PC-9 (cell line): ENCODE measurements around the gene HLX. TPM values are rescaled to one million over a fixed set of nuclear protein-coding genes. Genes with fewer than 3 reads are reported as not detected.

Experiments used
- BruUV-seq: library from RNA; stranded (reverse); fragments of 400-500 nt; replicated peaks from 2 replicates; lab custom pipeline; 2021; lab: Mats Ljungman, UMichigan
- CTCF ChIA-PET: fragments of 300-600 bp; sonication (Branson Sonifier 250); formaldehyde crosslinking; loops from one replicate; lab custom pipeline; 2022; ENCODE audit warnings: antibody characterized with exemption; lab: Charles Lee
- POLR2A ChIA-PET: fragments of 300-600 bp; sonication (Branson Sonifier 250); formaldehyde crosslinking; loops from one replicate; lab custom pipeline; 2022; ENCODE audit warnings: antibody characterized with exemption; ENCODE audit not compliant: unreplicated experiment; lab: Charles Lee
- DNase-seq, 2 experiments: peaks; one replicate each; pipeline versions ENCODE4 v3.0.0 to v3.0.0-alpha.2; 2015 to 2022; ENCODE audit warnings: mixed read lengths in 1 of 2
- H2AFZ ChIP-seq: fragments of 200-600 bp; sonication (generic); 2 replicates; pipeline ENCODE4 v1.8.1; 2017; ENCODE audit warnings: antibody characterized with exemption
- H3F3A ChIP-seq: fragments of 200-600 bp; sonication (generic); 2 replicates; pipeline ENCODE4 v1.8.1; 2017; ENCODE audit warnings: antibody characterized with exemption, mild to moderate bottlenecking, low read depth; ENCODE audit not compliant: insufficient read depth
- H3K27ac ChIP-seq: fragments of 200-600 bp; sonication (generic); 2 replicates; pipeline ENCODE4 v1.6.1; 2016; ENCODE audit warnings: mixed run types
- H3K27me3 ChIP-seq: fragments of 200-600 bp; sonication (generic); 2 replicates; pipeline ENCODE4 v1.6.1; 2016; ENCODE audit warnings: low read depth, mixed run types; ENCODE audit not compliant: insufficient read depth
- H3K36me3 ChIP-seq: fragments of 200-600 bp; sonication (generic); 2 replicates; pipeline ENCODE4 v1.6.1; 2016; ENCODE audit warnings: low read depth, mixed run types
- H3K4me1 ChIP-seq: fragments of 200-600 bp; sonication (generic); replicated peaks from 2 replicates; pipeline ENCODE4 v1.6.1; 2016; ENCODE audit warnings: mixed run types; ENCODE audit not compliant: insufficient read depth
- H3K4me2 ChIP-seq: fragments of 200-600 bp; sonication (generic); 2 replicates; pipeline ENCODE4 v1.6.1; 2017; ENCODE audit warnings: mixed run types
- H3K4me3 ChIP-seq: fragments of 200-600 bp; sonication (generic); 2 replicates; pipeline ENCODE4 v1.6.1; 2016; ENCODE audit warnings: mixed run types
- H3K79me2 ChIP-seq: fragments of 200-600 bp; sonication (generic); 2 replicates; pipeline ENCODE4 v1.6.1; 2017; ENCODE audit warnings: low read depth, mixed run types
- H3K9me2 ChIP-seq: fragments of 200-600 bp; sonication (generic); 2 replicates; pipeline ENCODE4 v1.8.1; 2017; ENCODE audit warnings: mild to moderate bottlenecking; ENCODE audit not compliant: insufficient read depth
- H3K9me3 ChIP-seq: fragments of 200-600 bp; sonication (generic); 2 replicates; pipeline ENCODE4 v1.8.1; 2016; ENCODE audit warnings: low read depth; ENCODE audit not compliant: insufficient read depth
- H4K20me1 ChIP-seq: fragments of 200-600 bp; sonication (generic); 2 replicates; pipeline ENCODE4 v1.8.1; 2017; ENCODE audit not compliant: insufficient read depth
- EZH2 ChIP-seq: fragments of 200-600 bp; sonication (generic); IDR thresholded peaks from 2 replicates; pipeline ENCODE4 v1.8.0; 2017; ENCODE audit warnings: antibody characterized with exemption, low read depth
- intact Hi-C: fragments of 100-400 bp; cut with micrococcal nuclease; formaldehyde crosslinking; loops from one replicate; pipeline ENCODE4 v1.10.0; 2022; ENCODE audit not compliant: unreplicated experiment
- total RNA-seq: library from RNA; stranded (reverse); gene quantifications from 2 replicates; pipeline ENCODE4 v1.2.3, GENCODE V29; 2021
- TF ChIP-seq, protein P1 (sequence below): fragments of 200-600 bp; sonication (generic); conservative IDR thresholded peaks from 2 replicates; pipeline ENCODE4 v1.6.1; 2017; ENCODE audit warnings: mixed run types, antibody characterized with exemption, mild to moderate bottlenecking, moderate library complexity

HLX gene
- total RNA-seq, 1 experiment from 2014 or later, result 1.1 TPM

DNA sequence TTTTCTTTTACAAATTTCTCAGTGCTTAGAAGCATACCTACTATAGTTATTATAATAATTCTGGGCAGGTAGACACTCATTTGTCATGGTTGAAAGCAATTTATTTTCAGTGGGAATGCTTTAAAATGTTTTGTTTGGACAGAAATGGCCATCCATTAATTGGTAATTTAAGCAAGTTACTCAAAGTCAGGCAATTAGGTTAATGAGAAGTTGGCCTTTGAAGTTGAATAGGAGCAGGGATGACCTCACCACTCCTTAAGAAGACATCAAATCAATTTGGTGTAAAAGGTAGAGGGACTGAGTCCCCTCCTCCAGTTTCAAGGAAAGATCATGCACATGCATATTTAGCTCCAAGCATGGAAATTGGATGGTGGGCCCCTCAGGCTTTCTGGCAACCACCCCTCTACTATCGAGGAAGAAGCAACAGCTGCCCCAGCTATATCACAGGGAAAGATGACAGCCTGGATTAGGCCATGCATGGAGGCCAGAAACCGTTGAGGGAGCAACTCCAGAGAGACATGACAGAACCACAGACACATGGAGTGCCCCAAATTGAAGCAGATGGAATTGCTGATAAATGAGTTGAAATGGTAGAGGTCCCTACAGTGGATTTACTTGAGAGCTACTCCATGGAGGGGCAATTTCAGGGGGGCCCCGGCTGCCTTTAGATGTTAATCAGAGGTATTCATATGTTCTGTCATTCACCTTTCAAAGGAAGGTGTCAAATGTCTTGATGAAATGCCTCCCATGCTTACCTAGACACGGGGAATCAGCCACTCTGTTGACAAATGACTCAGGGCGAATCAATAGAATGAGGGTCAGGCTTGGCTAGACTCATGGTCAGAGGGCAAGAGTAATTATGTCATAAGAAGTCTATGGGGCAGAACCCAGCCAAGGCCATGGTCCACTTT, 26.7 kb downstream of the HLX start:
- peak in 1 of 2 experiments; percentile 59 for DNase-seq
- Histone ChIP-seq H3K27ac (no peak overlapping the region), H3K4me1 (peaks cover 22% of the 10 kb centered on the region), H4K20me1 (no peaks in the 10 kb centered on the region), H3K9me3 (peaks cover 2% of the 10 kb centered on the region), H3K4me3 (no peak overlapping the region), H3K27me3 (no peaks in the 10 kb centered on the region), H2AFZ (no peak overlapping the region), H3F3A (peaks cover 11% of the 10 kb centered on the region; the same call in 1 of the 2 replicates), H3K36me3 (no peaks in the 10 kb centered on the region), H3K79me2 (no peaks in the 10 kb centered on the region), H3K9me2 (no peaks in the 10 kb centered on the region), H3K4me2 (0 out of 2 replicates have a peak overlapping the region, but pooled peaks have one; percentile 23)
- no peak for TF ChIP-seq EZH2
- TF ChIP-seq, protein P1, sequence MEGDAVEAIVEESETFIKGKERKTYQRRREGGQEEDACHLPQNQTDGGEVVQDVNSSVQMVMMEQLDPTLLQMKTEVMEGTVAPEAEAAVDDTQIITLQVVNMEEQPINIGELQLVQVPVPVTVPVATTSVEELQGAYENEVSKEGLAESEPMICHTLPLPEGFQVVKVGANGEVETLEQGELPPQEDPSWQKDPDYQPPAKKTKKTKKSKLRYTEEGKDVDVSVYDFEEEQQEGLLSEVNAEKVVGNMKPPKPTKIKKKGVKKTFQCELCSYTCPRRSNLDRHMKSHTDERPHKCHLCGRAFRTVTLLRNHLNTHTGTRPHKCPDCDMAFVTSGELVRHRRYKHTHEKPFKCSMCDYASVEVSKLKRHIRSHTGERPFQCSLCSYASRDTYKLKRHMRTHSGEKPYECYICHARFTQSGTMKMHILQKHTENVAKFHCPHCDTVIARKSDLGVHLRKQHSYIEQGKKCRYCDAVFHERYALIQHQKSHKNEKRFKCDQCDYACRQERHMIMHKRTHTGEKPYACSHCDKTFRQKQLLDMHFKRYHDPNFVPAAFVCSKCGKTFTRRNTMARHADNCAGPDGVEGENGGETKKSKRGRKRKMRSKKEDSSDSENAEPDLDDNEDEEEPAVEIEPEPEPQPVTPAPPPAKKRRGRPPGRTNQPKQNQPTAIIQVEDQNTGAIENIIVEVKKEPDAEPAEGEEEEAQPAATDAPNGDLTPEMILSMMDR, result no peak
- intact Hi-C loops, result loop anchor here (10.0 kb wide), 1 partner anchor 299 kb away; no protein-coding TSS in a partner anchor
- BruUV-seq, result no TSS peak
- POLR2A ChIA-PET, result no interaction called here
- CTCF ChIA-PET, result no interaction called here

DNA sequence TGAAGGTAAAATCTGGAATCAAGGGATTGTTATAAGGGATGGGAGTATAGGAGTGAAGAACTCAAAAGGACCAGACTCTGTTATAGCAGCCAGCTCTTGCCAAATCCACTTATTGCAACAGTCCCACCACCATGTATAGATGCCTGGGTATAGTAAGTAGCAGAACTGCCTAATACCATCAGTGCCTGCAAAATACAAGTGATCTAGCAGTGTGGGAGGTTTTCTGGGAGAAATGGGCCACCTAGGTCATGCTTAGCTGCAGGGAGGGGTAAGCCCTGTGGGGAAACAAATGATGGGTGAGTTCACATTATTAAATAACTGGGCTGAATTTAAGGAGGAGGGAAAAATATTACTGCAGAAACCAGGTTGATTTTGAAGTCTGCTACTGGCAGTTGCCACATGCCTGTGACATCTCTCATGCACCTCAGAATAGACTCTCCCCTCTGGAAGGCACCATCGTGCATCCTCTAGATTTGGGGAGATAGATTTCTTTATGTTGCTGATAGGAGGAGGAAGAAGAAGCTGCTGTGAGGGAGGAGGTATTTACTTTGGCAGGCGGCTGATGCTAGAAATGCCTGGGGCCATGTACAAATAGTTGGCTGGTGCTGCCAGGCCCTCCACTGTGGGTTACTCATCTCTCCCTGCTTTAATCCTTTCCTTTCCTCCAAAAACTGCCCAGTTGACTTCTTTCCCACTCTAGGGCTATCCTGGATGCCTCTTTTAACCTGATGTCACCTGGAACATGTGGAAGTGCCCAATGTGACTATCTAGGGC, 27.5 kb downstream of the HLX start:
- ChIA-PET POLR2A (no interaction called here), CTCF (no interaction called here)
- Histone ChIP-seq H3F3A (peaks cover 11% of the 10 kb centered on the region; the same call in 1 of the 2 replicates), H2AFZ (no peak overlapping the region), H3K4me1 (peaks cover 22% of the 10 kb centered on the region), H3K27me3 (no peaks in the 10 kb centered on the region), H3K79me2 (no peaks in the 10 kb centered on the region), H3K4me2 (peak overlapping the region; percentile 23; the same call in 1 of the 2 replicates), H3K9me2 (no peaks in the 10 kb centered on the region), H4K20me1 (no peaks in the 10 kb centered on the region), H3K4me3 (no peak overlapping the region), H3K9me3 (no peaks in the 10 kb centered on the region; the same call in 1 of the 2 replicates), H3K36me3 (no peaks in the 10 kb centered on the region), H3K27ac (no peak overlapping the region)
- no TSS peak for BruUV-seq
- intact Hi-C loops, result loop anchor here (10.0 kb wide), 1 partner anchor 298 kb away; no protein-coding TSS in a partner anchor
- peak; percentile 57 to 72 for DNase-seq
- TF ChIP-seq EZH2, result no peak
- TF ChIP-seq, protein P1, result no peak

DNA sequence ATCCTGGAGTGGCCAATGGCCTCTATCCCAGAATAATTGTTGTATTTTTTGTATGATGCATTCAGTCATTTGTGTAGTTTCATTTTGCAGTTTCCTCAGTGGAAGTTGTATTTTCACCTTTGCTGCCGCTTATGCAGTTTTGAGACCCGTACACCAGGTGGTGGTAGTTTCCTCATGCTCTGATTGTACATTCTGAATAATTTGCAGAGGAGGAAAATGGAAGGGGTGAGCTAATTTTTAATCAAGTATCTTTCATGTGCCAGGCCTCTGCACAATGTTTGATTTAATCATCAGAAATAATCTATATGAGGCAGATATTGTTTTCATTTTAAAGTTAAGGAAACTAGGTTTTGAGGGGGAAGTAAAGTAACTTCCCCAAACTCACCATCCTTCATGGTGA, 29.5 kb downstream of the HLX start:
- Histone ChIP-seq H3K4me1 (peaks cover 22% of the 10 kb centered on the region), H3K9me3 (no peaks in the 10 kb centered on the region; the same call in 1 of the 2 replicates), H3K79me2 (no peaks in the 10 kb centered on the region), H3K36me3 (no peaks in the 10 kb centered on the region), H3K27me3 (no peaks in the 10 kb centered on the region), H3K27ac (no peak overlapping the region), H2AFZ (no peak overlapping the region), H3K4me3 (no peak overlapping the region), H3K4me2 (no peak overlapping the region), H3F3A (peaks cover 11% of the 10 kb centered on the region; the same call in 1 of the 2 replicates), H3K9me2 (no peaks in the 10 kb centered on the region), H4K20me1 (no peaks in the 10 kb centered on the region)
- BruUV-seq, result no TSS peak
- TF ChIP-seq EZH2, result no peak
- TF ChIP-seq, protein P1, result peak; percentile 54; the same call in 1 of the 2 replicates
- intact Hi-C loops, result loop anchor here (10.0 kb wide), 1 partner anchor 296 kb away; no protein-coding TSS in a partner anchor
- POLR2A ChIA-PET, result no interaction called here
- CTCF ChIA-PET, result no interaction called here
- DNase-seq, result no peak
